Fibroblast of mammary gland (primary cell): ENCODE measurements around the gene ZNF106.

Experiments used
- DNase-seq: peaks from one replicate; pipeline ENCODE4 v3.0.0-alpha.2; 2010; ENCODE audit warnings: low read depth
- H3K4me3 ChIP-seq: 2 replicates; pipeline ENCODE4 v1.5.1; 2011; ENCODE audit warnings: low read depth, mild to moderate bottlenecking, low read length, moderate library complexity; ENCODE audit not compliant: control insufficient read depth
- CTCF ChIP-seq: conservative IDR thresholded peaks from 2 replicates; pipeline ENCODE4 v1.5.1; 2011; ENCODE audit warnings: low read depth, low read length, inconsistent platforms; ENCODE audit not compliant: control insufficient read depth, insufficient read depth

The ZNF106 gene

DNA sequence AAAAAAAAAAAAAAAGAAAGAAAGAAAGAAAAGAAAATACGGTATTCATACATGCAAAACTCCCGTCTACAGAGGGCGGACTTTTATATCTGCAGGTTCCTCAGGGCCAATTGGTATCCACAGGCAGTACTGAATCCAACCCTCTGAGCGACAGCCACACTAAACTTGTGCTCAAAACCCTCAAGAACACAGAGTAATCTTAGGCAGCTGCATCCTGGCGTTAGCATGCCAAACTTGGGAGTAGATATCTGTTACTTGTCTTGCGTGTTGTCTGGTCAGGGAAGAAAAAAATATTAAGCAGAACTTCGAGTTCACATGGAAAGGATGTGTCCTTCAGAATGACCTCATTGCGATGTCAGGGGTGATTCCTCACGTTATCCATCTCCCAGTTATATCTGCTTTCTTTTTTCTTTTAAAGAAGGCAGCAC is 17.3 kb upstream of the ZNF106 start:
- H3K4me3 ChIP-seq, result no peak overlapping the region
- DNase-seq, result peak; percentile 74
- TF ChIP-seq CTCF, result peak; percentile 9

DNA sequence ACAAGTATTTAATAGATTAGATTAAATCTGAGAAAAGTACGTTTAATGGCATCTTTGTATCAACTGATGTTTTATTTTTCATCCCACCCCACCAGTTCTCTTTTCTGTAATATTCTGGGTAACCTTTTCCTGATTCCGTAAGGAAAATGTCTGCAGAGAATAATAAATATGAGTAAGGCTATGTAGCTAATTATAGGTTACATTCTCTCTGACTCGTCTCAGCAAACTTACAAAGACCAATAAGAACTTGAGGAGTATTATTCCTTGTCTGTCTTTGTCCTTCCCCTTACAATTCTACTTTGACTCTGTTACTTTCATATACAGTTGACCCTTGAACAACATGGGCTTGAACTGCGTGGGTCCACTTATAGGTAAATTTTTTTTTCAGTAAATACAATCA is 16.6 kb upstream of the ZNF106 start:
- no peak for DNase-seq
- TF ChIP-seq CTCF, result no peak
- H3K4me3 ChIP-seq, result no peak overlapping the region

GRCh38 chr15:42504631-42505030 is 13.7 kb upstream of the ZNF106 start:
- TF ChIP-seq CTCF, result no peak
- H3K4me3 ChIP-seq, result no peak overlapping the region
- DNase-seq, result no peak

DNA sequence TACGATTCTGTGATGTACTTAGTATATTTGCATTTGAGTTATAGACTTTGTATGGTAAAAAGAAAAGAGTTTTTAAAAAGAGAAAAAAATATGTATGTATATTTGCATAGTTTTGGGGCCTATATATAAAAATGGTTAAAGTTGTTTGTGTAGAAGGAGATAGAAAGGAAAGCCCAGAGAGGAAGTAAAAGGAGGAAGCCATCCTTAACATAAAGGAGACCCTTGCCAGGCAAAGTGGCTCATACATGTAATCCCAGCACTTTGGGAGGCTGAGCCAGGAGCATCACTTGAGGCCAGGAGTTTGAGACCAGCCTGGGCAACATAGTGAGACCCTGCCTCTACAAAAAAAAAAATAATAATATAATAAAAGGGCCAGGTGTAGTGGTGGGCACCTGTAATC is 12.9 kb upstream of the ZNF106 start:
- no peak overlapping the region for H3K4me3 ChIP-seq
- no peak for DNase-seq
- TF ChIP-seq CTCF, result no peak

- no peak for DNase-seq
- no peak for TF ChIP-seq CTCF
- H3K4me3 ChIP-seq, result no peak overlapping the region
Observed at GRCh38 chr15:42502477-42502876, 11.5 kb upstream of the ZNF106 start.

DNA sequence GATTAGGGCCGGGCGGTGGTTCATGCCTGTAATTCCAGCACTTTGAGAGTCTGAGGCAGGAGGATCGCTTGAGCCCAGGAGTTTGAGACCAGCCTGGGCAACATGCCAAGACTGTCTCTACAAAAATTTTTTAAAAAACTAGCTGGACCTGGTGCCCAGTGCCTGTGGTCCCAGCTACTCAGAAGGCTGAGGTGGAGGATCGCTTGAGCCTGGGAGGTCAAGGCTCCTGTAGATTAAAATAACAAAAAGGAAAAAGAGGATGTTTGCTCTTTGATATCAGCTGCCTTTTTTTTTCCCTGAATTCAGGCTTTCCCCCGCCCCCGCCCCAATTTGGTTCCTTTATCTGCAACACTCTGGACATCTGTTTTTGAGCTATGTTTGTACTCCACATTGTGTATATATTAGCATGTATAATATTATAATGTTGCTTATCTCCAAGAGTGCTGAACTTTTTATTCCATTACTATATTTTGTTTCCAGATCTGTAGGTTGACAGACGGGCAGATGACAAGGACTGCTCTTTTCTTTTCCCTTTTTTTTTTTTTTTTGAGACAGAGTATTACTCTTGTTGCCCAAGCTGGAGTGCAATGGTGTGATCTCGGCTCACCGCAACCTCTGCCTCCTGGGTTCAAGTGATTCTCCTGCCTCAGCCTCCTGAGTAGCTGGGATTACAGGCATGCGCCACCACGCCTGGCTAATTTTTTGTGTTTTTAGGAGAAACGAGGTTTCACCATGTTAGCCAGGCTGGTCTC is 9.1 kb upstream of the ZNF106 start:
- TF ChIP-seq CTCF, result no peak
- no peak overlapping the region for H3K4me3 ChIP-seq
- DNase-seq, result no peak
